SK-N-SH (cell line): ENCODE results near the gene PTTG1IP.

ENCODE experiments used
- CHD2 ChIP-seq: fragments of 150-350 bp; IDR thresholded peaks from 2 replicates; pipeline ENCODE4 v1.6.1; 2018; ENCODE audit warnings: low read length; ENCODE audit not compliant: partially characterized antibody
- CTCF ChIP-seq: fragments of 200-600 bp; sonication (generic); IDR thresholded peaks from 2 replicates; pipeline ENCODE4 v1.6.1; 2017; ENCODE audit warnings: antibody characterized with exemption, mild to moderate bottlenecking, moderate library complexity
- ELF1 ChIP-seq: IDR thresholded peaks from 2 replicates; pipeline ENCODE4 v1.4.0; 2012
- EZH2phosphoT487 ChIP-seq: fragments of 200-600 bp; sonication (generic); IDR thresholded peaks from 2 replicates; pipeline ENCODE4 v1.6.1; 2017; ENCODE audit warnings: low read depth, mixed run types, mild to moderate bottlenecking, antibody characterized with exemption, moderate library complexity, borderline replicate concordance
- GABPA ChIP-seq: IDR thresholded peaks from 2 replicates; pipeline ENCODE4 v1.4.0; 2012; ENCODE audit warnings: low read depth, mild to moderate bottlenecking
- MAX ChIP-seq: IDR thresholded peaks from 2 replicates; pipeline ENCODE4 v1.4.0; 2012; ENCODE audit warnings: low read depth
- RAD21 ChIP-seq: IDR thresholded peaks from 2 replicates; pipeline ENCODE4 v1.6.1; 2012; ENCODE audit warnings: mild to moderate bottlenecking, low read length
- REST ChIP-seq: IDR thresholded peaks from 2 replicates; pipeline ENCODE4 v1.6.1; 2012; ENCODE audit warnings: mild to moderate bottlenecking, low read depth, low read length, moderate library complexity
- RFX5 ChIP-seq: IDR thresholded peaks from 2 replicates; pipeline ENCODE4 v1.6.1; 2012; ENCODE audit warnings: mild to moderate bottlenecking, improper control_type of control experiment, low read length
- RXRA ChIP-seq: IDR thresholded peaks from 2 replicates; pipeline ENCODE4 v1.4.0; 2012; ENCODE audit warnings: low read depth, mild to moderate bottlenecking, borderline replicate concordance
- SMC3 ChIP-seq: IDR thresholded peaks from 2 replicates; pipeline ENCODE4 v1.6.1; 2012; ENCODE audit warnings: low read depth, low read length, improper control_type of control experiment
- TAF1 ChIP-seq: IDR thresholded peaks from 2 replicates; pipeline ENCODE4 v1.6.1; 2012; ENCODE audit warnings: low read depth, mild to moderate bottlenecking, low read length, moderate library complexity, borderline replicate concordance
- TCF12 ChIP-seq: IDR thresholded peaks from 2 replicates; pipeline ENCODE4 v1.4.0; 2012
- TEAD4 ChIP-seq: IDR thresholded peaks from 2 replicates; pipeline ENCODE4 v1.4.0; 2012; ENCODE audit warnings: mild to moderate bottlenecking, borderline replicate concordance; ENCODE audit not compliant: insufficient read depth

- TF ChIP-seq RAD21 (no peak), EZH2phosphoT487 (no peak), CTCF (no peak), RXRA (no peak), MAX (no peak), TCF12 (no peak), RFX5 (no peak), SMC3 (no peak), CHD2 (no peak), TEAD4 (no peak), GABPA (no peak), REST (no peak), ELF1 (no peak), TAF1 (no peak)
Observed at GRCh38 chr21:44831227-44831860, 42.1 kb downstream of the PTTG1IP start.
